GM12891 (cell line): ENCODE data around the gene S100G.

ENCODE experiments used
- DNase-seq: peaks from one replicate; pipeline ENCODE4 v3.0.0; 2011; ENCODE audit warnings: low spot score; ENCODE audit not compliant: insufficient read length
- FAIRE-seq: peaks from 2 replicates; lab custom pipeline; 2011; peaks lifted over from hg19 to GRCh38; lab: Jason Lieb, UNC
- PAX5 ChIP-seq: IDR thresholded peaks from 2 replicates; pipeline ENCODE4 v1.6.1; 2011; ENCODE audit warnings: low read length, moderate library complexity, mild to moderate bottlenecking; ENCODE audit not compliant: insufficient read depth, severe bottlenecking
- POLR2A ChIP-seq: IDR thresholded peaks from 2 replicates; pipeline ENCODE4 v1.6.1; 2011; ENCODE audit warnings: low read depth, low read length, control low read depth
- POLR2AphosphoS5 ChIP-seq: IDR thresholded peaks from 2 replicates; pipeline ENCODE4 v1.6.1; 2011; ENCODE audit warnings: low read depth, low read length, control low read depth
- POU2F2 ChIP-seq: IDR thresholded peaks from 2 replicates; pipeline ENCODE4 v1.6.1; 2011; ENCODE audit warnings: low read depth, mild to moderate bottlenecking, control low read depth, low read length, moderate library complexity
- SPI1 ChIP-seq: IDR thresholded peaks from 2 replicates; pipeline ENCODE4 v1.6.1; 2011; ENCODE audit warnings: low read depth, low read length, control low read depth
- TAF1 ChIP-seq: IDR thresholded peaks from 2 replicates; pipeline ENCODE4 v1.6.1; 2011; ENCODE audit warnings: low read depth, low read length, control low read depth

Gene S100G

DNA sequence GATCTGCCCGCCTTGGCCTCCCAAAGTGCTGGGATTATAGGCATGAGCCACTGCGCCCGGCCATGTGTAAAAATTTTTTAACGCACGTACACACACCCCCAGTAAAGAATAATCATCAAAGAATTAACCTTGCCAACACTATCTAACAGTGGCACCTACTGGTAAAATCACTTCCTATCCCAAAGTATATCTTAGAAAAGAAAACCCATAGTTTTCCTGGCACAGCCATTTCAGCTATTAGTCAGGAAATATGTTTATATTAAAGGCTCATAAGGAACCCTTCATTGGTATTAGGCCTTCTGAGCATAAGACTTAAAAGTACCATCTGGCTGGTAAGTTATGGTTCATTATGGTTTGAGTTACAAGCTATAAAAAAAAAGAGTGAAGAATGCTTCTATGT lies 14.1 kb downstream of the S100G start:
- FAIRE-seq (no peak), DNase-seq (no peak)
- TF ChIP-seq POLR2A, result no peak
- TF ChIP-seq TAF1, result no peak
- TF ChIP-seq POLR2AphosphoS5, result no peak
- TF ChIP-seq POU2F2, result no peak
- no peak for TF ChIP-seq SPI1
- TF ChIP-seq PAX5, result no peak

DNA sequence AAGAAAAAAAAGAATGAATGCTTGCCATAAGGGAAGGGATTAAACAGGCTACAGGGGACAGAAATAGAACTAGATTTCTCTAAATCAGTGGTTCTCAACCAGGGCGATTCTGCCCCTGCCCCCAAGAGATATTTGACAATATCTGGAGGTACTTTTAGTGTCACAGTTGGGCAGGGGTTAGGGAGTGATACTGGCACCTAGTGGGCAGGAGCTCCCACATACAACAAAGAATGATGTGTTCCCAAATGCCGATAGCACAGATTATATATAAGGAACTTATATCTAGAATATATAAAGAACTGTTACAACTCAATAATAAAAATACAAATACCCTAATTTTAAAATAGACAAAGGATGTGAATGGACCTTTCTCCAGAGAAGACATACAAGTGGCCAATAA lies 14.7 kb downstream of the S100G start:
- no peak for DNase-seq
- no peak for FAIRE-seq
- TF ChIP-seq PAX5 (no peak), SPI1 (no peak), POLR2A (no peak), TAF1 (no peak)

DNA sequence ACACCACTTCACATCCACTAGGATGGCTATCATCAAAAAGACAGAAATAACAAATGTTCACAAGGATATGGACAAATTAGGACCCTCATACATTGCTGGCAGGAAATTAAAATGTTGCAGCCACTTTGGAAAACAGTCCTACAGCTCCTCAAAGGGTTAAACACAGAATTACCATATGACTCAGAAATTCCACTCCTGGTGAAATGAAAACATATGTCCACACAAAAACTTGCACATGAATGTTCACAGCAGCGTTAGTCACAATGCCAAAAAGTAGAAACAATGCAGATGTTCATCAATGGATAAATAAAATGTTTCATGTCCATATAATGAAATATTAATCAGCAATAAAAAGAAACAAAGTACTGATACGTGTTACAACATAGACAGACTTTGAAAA lies 15.1 kb downstream of the S100G start:
- FAIRE-seq, result peak; percentile 13
- no peak for DNase-seq
- no peak for TF ChIP-seq POU2F2

DNA sequence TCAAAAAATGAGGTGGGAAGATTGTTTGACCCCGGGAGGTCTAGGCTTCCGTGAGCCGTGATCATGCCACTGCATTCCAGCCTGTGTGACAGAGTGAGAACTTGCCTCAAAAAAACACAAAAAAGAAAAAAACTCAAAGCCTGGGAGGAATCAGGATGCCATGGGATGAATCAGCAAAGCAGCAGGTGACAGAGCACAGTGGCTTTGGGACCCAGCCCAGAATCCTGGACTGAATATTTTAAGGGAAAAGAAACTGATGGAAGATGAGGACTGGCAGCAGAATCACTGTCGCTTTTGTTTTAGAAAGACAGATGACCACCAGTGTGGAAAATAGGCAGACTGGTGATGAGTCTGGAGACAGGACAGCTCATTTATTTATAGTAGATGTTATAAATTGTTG lies 16.6 kb downstream of the S100G start:
- FAIRE-seq (no peak), DNase-seq (no peak)
- TF ChIP-seq TAF1 (no peak), POU2F2 (no peak), SPI1 (no peak), POLR2AphosphoS5 (no peak), PAX5 (no peak), POLR2A (no peak)

DNA sequence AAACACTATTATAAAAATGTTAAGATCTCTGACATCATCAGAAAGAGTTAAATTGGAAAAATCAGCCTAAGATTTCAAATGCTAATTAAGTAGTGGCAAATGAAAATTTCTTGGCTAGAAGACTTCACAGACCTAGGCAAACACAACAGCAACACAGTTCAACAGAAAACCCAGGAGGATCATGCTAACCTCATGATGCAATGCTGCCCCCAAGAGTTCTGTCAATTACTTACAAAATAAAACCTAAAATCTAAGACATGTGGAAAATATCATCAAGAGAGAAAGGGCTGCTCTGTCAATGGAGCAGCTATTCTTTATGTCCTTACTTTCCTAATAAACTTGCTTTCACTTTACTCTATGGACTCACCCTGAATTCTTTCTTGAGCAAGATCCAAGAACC lies 21.0 kb downstream of the S100G start:
- TF ChIP-seq POU2F2 (no peak), SPI1 (no peak), PAX5 (no peak), POLR2A (no peak), POLR2AphosphoS5 (no peak), TAF1 (no peak)
- peak; percentile 3 for DNase-seq
- no peak for FAIRE-seq

DNA sequence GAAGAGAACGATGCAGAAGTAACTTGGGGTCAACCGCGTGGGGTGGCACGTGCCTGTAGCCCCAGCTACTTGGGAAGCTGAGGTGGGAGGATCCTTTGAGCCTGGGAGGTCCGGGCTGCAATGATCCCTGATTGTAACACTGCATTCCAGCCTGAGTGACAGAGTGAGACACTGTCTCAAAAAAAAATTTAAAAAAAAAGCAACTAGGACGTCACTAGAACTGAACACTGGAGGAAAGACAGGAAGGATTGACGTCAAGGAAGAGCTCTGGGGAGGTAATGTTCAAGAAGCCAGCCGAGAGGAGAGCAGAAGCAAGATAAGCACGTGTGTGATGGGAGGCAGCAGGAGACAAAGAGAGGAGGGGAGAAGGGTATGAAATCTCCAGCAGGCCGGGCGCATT lies 28.7 kb downstream of the S100G start:
- TF ChIP-seq SPI1, result no peak
- no peak for TF ChIP-seq POLR2AphosphoS5
- no peak for TF ChIP-seq TAF1
- TF ChIP-seq PAX5, result no peak
- TF ChIP-seq POU2F2, result no peak
- no peak for TF ChIP-seq POLR2A
- FAIRE-seq, result no peak
- DNase-seq, result no peak

DNA sequence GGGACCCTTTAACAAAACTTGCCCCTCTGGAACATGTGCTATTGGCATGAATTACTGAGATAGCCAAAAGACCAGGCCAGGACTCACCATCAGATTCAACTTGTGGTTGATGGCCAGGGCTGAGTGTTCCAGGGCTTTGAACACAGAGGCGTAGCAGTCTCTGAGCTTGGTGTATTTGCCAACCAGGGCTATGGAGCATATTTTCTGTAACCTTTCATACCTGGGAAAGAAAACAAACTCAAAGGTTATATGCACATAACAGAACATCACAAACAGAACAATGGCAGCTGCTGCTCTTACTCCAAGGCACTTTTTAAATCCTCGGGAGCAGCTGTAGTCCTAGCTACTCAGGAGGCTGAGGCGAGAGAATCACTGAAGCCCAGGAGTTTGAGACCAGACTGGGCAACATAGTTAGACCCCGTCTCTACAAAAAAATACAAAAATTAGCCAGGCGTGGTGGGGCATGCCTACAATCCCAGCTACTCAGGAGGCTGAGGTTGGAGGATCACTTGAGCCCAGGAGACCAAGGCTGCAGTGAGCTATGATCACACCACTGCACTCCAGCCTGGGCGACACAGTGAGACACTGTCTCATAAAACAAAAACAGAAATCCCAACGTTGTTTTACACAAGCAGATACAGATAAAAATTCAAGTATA lies 33.2 kb downstream of the S100G start:
- FAIRE-seq, result no peak
- TF ChIP-seq PAX5 (no peak), POLR2AphosphoS5 (no peak), SPI1 (no peak), TAF1 (no peak), POU2F2 (no peak), POLR2A (no peak)

DNA sequence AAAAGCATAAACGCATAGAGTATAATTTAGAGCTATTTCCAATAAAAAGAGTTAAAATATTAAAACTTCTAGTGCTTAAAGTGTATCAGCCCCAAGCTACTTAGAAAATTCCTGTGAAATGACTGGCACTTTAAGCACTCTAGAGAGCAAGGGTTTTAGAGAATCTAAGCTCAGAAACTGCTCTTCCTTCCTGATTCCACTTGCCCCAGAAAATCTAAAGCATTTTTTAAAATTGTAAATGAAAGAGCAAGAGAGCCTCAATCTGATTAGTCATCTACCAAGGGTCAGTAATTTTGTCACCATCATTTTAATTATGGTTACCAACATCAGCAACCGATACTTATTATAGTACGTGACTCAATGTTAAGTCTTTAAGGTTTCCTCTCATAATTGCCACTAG lies 37.6 kb downstream of the S100G start:
- TF ChIP-seq POLR2AphosphoS5, result no peak
- no peak for DNase-seq
- FAIRE-seq, result no peak

More for the DNA sequence above, 33.2 kb downstream of the S100G start:
- DNase-seq, result no peak

DNA sequence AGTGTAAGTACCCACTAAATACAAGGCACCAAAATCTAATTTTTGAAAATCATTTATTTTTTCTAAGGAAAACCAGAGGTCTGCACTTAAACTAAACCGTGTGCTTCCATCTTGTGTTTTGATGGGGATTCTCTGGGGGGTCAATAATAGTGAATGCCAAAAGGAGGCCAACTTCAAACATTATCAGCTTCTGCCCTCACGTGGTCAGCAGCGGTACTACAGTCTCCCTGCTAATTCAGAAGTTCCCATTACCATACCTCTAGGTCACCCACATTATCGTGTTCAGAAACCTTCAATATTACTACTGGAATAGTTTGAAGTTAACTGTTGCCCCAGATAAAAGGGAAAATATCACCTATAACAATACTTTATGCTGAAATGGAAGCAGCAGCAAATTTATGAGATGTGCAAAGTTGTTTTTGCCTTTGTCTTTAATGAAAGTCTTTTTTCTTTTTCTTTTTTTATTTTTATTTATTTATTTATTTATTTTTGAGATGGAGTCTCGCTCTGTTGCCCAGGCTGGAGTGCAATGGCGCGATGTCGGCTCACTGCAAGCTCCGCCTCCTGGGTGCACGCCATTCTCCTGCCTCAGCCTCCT lies 45.2 kb downstream of the S100G start:
- no peak for TF ChIP-seq POU2F2
- TF ChIP-seq POLR2A, result no peak
- no peak for TF ChIP-seq TAF1
- TF ChIP-seq PAX5, result no peak
- no peak for TF ChIP-seq SPI1
- TF ChIP-seq POLR2AphosphoS5, result no peak
- DNase-seq, result peak; percentile 8
- FAIRE-seq, result peak; percentile 66

DNA sequence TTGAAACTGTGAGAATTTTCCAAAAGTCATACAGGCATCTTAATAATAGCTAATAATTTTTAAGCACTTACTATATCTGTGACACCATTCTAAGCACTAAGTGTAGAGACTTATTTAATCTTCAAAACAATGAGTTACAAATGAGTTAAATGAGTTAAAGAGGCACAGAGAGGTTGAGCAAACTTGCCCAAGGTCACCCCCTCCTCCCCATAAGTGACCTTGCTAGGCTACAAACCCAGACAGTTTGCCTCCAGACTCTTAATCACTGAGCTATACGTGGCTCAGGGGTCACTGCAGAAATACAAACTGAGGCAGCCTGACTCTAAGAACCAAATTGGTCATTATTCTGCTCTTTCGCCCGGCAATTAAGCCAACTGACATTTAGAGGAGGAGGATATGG lies 47.0 kb downstream of the S100G start:
- no peak for FAIRE-seq
- no peak for DNase-seq
- TF ChIP-seq POLR2A, result no peak
- no peak for TF ChIP-seq TAF1
- no peak for TF ChIP-seq POLR2AphosphoS5
- no peak for TF ChIP-seq POU2F2
- TF ChIP-seq PAX5, result no peak
- no peak for TF ChIP-seq SPI1
